GM19043 (cell line): ENCODE data around the gene FXYD6.

Experiments
- ATAC-seq: cut with Tn5 transposase; IDR thresholded peaks from one replicate; pipeline ENCODE4 v1.9.1; 2021; ENCODE audit warnings: low read depth; ENCODE audit not compliant: unreplicated experiment

The FXYD6 gene

GRCh38 chr11:117910941-117911655, 34.6 kb upstream of the FXYD6 start:
- no peak for ATAC-seq

DNA sequence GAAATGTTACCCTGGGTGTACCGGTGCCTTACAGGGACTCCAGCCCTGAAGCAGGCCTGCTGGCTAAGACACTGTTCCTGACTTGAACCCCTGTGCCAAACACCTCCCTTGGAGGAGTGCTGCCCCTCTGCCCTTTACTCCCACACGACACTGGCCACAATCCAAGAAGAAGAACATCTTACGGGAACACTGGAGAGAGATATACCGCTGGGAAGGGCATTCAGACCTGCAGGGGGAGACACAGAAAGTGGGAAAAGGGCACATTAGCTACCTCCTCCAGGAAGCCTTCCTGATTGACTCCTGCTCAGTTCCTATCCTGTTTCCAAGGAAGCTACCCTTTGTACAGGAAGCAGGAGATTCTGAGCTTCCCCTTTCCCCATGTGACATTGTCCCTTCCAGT, 34.1 kb upstream of the FXYD6 start:
- no peak for ATAC-seq

GRCh38 chr11:117909611-117910382, 33.3 kb upstream of the FXYD6 start:
- ATAC-seq, result no peak

DNA sequence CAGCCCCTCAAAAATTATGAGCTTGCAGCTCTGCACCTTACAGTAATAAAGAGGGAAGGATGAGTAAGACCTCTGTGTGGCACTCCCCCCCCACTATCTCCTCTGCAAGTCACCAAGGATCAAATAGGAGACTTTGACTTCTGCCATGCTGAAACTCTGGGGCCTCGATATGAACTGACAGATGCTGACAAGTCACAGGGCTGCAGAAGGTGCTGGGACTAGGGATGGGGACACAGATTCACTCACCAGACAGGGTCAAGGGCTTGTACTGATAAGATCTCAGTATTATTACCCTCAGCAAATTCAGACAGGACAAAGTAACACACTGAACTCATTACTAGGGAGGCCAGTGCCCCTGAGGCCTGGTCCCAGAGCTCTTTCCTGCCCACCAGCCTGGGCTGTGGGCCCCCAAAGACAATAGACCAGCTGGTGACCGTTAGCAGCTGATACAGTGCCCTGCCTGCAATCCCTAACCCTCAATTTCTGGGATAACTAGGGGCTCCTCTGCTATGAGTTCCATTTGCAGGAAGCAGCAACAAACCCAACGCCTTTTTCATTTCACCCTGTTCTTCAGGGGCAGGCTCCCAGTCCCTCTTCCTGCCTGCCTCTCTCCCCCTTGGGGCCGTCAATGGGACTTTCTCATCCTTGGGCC, 32.6 kb upstream of the FXYD6 start:
- ATAC-seq, result no peak

GRCh38 chr11:117908109-117908895, 31.8 kb upstream of the FXYD6 start:
- ATAC-seq, result no peak

- ATAC-seq, result no peak
Measured at GRCh38 chr11:117907276-117908108, 31.0 kb upstream of the FXYD6 start.

DNA sequence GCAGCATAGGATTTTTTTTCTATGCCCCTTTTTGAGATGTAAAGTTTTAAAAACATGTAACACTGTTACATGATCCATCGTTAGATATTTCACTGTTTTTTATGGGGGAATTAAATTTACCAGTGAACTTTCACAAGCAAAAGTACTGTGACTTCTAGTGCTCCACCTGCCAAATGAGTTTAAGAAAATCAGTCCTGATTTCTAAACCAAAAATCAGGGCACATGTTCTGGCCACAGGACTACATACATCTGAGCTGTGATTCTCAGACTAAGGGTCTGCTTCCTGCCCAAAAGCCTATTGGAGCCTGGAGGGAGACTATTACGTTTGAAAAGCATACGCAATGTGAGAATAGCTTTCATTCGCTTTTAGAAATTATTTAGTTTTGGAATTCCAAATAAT, 30.3 kb upstream of the FXYD6 start:
- no peak for ATAC-seq

- ATAC-seq, result no peak
Measured at GRCh38 chr11:117906126-117906525, 29.7 kb upstream of the FXYD6 start.

DNA sequence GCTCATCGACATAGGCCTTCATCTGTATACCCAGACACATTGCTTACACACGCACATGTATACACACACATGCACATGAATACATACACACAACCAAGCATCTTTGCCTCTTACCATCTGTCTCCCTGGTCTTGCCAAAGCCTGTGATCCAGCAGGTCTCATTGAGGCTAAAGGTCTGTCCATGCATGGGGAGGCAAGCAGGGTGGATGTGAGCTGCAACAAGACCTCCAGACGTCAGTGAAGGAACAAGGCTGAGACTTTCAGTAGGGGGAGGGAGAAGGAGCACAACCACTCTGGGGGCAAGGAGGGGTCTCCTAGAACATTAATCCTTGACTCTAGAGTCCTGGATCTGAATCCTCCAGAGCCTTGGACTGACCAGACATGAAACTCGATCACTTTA, 29.1 kb upstream of the FXYD6 start:
- ATAC-seq, result no peak

- ATAC-seq, result no peak
Measured at GRCh38 chr11:117903505-117904382, 27.3 kb upstream of the FXYD6 start.

GRCh38 chr11:117902001-117902845, 25.8 kb upstream of the FXYD6 start:
- no peak for ATAC-seq

- no peak for ATAC-seq
Measured at GRCh38 chr11:117901601-117902000, 25.1 kb upstream of the FXYD6 start.

GRCh38 chr11:117900720-117901440, 24.4 kb upstream of the FXYD6 start:
- no peak for ATAC-seq

- ATAC-seq, result no peak
Measured at GRCh38 chr11:117900121-117900648, 23.7 kb upstream of the FXYD6 start.

- no peak for ATAC-seq
Measured at GRCh38 chr11:117898059-117898458, 21.6 kb upstream of the FXYD6 start.

GRCh38 chr11:117892651-117893050, 16.2 kb upstream of the FXYD6 start:
- no peak for ATAC-seq

DNA sequence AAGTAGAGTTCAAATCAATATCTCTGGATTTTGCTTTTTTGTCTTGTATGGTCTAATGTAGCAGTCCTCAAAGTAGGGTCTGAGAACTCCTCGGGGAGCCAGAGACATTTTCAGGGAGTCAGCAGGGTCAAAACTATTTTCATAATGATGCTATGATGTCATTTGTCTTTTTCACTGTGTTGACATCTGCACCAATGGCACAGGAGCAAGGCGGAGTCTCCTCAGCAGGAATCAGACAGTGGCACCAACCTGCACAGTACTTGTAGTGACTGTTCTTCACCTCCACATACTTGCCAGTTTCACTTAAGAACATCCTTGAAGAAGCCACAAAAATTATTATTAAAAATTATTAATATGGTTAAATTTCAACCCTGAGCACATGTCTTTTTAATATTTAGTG, 14.9 kb upstream of the FXYD6 start:
- ATAC-seq, result no peak
